ENCODE measurements around the gene ATXN1. TPM values are rescaled to one million over a fixed set of nuclear protein-coding genes. Genes with fewer than 3 reads are reported as not detected.

Gene ATXN1
- total RNA-seq, 1 donor from 2014 or later = 64.5 TPM

DNA sequence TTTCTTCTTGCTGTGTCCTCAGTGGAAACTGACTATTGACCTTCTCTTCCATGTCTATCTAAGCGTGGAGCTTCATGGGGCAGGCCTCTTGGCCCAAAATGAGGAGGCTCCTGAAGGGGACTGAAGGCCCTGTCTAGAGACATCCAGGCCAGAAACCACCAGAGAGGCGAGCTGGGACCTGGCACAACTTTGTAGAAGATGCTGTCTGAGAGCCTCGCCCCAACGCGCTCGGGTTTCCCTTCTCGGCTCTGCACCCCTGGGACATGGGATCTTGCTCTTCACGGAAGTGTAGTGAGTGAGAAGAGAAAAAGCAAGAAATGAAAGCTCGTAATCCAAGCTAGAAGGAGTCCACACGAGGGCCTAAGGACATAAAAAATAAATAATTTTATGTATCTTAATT, 426.1 kb downstream of the ATXN1 start:
- H3K9me3 Mint-ChIP-seq (ENCODE audit: low read depth) = no peaks in the 10 kb centered on the region
- peaks cover 57% of the 10 kb centered on the region for H3K4me1 Mint-ChIP-seq (ENCODE audit: low read depth)
- TF ChIP-seq, protein P1, sequence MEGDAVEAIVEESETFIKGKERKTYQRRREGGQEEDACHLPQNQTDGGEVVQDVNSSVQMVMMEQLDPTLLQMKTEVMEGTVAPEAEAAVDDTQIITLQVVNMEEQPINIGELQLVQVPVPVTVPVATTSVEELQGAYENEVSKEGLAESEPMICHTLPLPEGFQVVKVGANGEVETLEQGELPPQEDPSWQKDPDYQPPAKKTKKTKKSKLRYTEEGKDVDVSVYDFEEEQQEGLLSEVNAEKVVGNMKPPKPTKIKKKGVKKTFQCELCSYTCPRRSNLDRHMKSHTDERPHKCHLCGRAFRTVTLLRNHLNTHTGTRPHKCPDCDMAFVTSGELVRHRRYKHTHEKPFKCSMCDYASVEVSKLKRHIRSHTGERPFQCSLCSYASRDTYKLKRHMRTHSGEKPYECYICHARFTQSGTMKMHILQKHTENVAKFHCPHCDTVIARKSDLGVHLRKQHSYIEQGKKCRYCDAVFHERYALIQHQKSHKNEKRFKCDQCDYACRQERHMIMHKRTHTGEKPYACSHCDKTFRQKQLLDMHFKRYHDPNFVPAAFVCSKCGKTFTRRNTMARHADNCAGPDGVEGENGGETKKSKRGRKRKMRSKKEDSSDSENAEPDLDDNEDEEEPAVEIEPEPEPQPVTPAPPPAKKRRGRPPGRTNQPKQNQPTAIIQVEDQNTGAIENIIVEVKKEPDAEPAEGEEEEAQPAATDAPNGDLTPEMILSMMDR (IDR thresholded peaks at IDR 0.05) = no peak
- peak overlapping the region; percentile 85 for H3K27ac Mint-ChIP-seq (ENCODE audit: unreplicated experiment)
- H3K36me3 Mint-ChIP-seq (ENCODE audit: low read depth) = no peaks in the 10 kb centered on the region
- DNase-seq (ENCODE audit: low spot score) = no peak
- no peak overlapping the region for H3K4me3 Mint-ChIP-seq (ENCODE audit: unreplicated experiment)
- H3K27me3 Mint-ChIP-seq (ENCODE audit: low read depth) = no peaks in the 10 kb centered on the region

- DNase-seq (ENCODE audit: low spot score) = no peak
- TF ChIP-seq, protein P1 (IDR thresholded peaks at IDR 0.05) = no peak
- Mint-ChIP-seq H3K9me3 (ENCODE audit: low read depth) (no peaks in the 10 kb centered on the region), H3K27me3 (ENCODE audit: low read depth) (no peaks in the 10 kb centered on the region), H3K27ac (ENCODE audit: unreplicated experiment) (peak overlapping the region; percentile 85), H3K4me1 (ENCODE audit: low read depth) (peaks cover 52% of the 10 kb centered on the region), H3K36me3 (ENCODE audit: low read depth) (no peaks in the 10 kb centered on the region), H3K4me3 (ENCODE audit: unreplicated experiment) (no peak overlapping the region)
Measured at GRCh38 chr6:16334671-16335070, 426.6 kb downstream of the ATXN1 start.

DNA sequence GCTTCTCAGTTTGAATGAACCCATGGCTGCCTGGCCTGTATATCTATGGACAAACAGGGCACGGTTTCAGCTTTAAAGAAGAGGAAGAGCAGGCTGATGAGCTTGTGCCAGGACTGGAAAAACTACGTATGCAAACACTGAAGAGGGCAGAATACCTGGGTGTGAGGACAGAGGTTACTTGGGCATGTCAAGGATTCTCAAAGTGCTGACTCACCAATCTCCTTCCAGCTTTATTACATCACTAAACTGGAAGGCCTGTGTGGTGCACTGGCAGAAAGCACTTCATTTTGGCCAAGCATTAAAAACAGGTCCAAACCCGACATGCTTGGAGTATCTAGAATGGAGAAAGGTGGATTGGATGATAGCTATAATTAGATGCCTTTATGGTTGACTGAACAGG, 427.7 kb downstream of the ATXN1 start:
- TF ChIP-seq, protein P1 (IDR thresholded peaks at IDR 0.05) = no peak
- no peaks in the 10 kb centered on the region for H3K36me3 Mint-ChIP-seq (ENCODE audit: low read depth)
- H3K27ac Mint-ChIP-seq (ENCODE audit: unreplicated experiment) = no peak overlapping the region
- H3K9me3 Mint-ChIP-seq (ENCODE audit: low read depth) = no peaks in the 10 kb centered on the region
- DNase-seq (ENCODE audit: low spot score) = no peak
- H3K4me1 Mint-ChIP-seq (ENCODE audit: low read depth) = peaks cover 44% of the 10 kb centered on the region
- no peaks in the 10 kb centered on the region for H3K27me3 Mint-ChIP-seq (ENCODE audit: low read depth)
- H3K4me3 Mint-ChIP-seq (ENCODE audit: unreplicated experiment) = no peak overlapping the region

DNA sequence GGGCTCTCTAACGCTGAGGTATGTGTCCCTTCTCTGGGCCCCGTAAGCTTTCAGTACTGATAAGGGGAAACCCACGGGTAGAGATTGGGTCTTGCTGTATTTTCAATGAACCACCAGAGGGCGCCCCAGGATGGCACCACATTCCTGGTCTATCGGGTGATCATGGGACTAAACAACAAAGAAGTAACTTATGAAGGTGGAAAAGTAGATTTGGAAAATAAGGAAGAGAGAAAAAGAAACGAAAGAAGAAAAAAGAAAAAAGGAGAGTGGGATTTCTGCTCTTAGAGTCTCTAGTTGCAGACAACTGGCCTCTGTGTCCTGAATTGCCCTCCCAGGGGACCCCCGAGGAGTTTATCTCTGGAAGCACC, 429.1 kb downstream of the ATXN1 start:
- H3K36me3 Mint-ChIP-seq (ENCODE audit: low read depth) = peaks cover 5% of the 10 kb centered on the region
- TF ChIP-seq, protein P1 (IDR thresholded peaks at IDR 0.05) = peak; percentile 85
- no peaks in the 10 kb centered on the region for H3K27me3 Mint-ChIP-seq (ENCODE audit: low read depth)
- no peak overlapping the region for H3K4me3 Mint-ChIP-seq (ENCODE audit: unreplicated experiment)
- H3K4me1 Mint-ChIP-seq (ENCODE audit: low read depth) = peaks cover 31% of the 10 kb centered on the region
- no peak overlapping the region for H3K27ac Mint-ChIP-seq (ENCODE audit: unreplicated experiment)
- H3K9me3 Mint-ChIP-seq (ENCODE audit: low read depth) = no peaks in the 10 kb centered on the region
- DNase-seq (ENCODE audit: low spot score) = no peak

DNA sequence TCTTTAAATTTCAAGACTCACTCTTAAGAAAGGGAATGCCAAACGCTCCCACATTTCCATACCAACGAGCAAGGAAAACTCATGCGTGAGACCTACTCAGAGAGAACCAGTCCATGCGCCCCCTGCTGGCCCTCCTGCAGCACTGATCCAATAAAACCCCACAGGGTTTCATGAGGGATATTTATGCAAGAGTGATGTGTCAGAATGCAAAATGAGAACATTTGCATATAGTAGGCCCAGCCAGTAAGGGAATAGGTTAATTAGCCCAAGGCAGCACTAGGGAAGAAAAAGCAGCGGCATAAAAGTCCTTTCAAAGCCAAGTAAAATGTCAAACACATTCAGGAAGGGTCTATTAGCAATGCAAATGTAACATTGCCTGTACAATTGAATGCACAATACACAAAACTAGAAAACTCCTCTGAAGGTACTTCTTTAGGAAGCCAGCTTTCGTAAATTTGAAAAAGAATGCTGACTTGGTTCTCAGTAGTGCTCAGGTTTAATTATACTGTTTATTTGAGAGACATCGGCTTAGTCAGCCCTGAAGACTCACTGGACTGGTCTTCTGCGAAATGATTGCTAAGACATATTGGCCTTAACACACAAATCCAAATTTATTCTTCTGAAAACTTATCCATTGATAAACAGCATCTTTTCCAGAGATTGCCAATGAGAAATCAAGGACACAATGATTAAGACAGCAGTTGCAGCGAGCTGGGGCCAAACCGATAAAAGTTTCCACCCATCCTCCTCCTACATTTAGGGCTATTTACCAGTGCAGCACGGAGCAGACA, 429.7 kb downstream of the ATXN1 start:
- TF ChIP-seq, protein P1 (IDR thresholded peaks at IDR 0.05) = peak; percentile 88
- Mint-ChIP-seq H3K27me3 (ENCODE audit: low read depth) (no peaks in the 10 kb centered on the region), H3K9me3 (ENCODE audit: low read depth) (no peaks in the 10 kb centered on the region), H3K27ac (ENCODE audit: unreplicated experiment) (no peak overlapping the region), H3K4me3 (ENCODE audit: unreplicated experiment) (no peak overlapping the region), H3K36me3 (ENCODE audit: low read depth) (peaks cover 9% of the 10 kb centered on the region), H3K4me1 (ENCODE audit: low read depth) (peaks cover 25% of the 10 kb centered on the region)
- no peak for DNase-seq (ENCODE audit: low spot score)

Measured in chondrocyte (in vitro differentiated cells).